ENCODE measurements around the gene STRN4. TPM values are rescaled to one million over a fixed set of nuclear protein-coding genes. Genes with fewer than 3 reads are reported as not detected.

Gene STRN4
- total RNA-seq, 2 donors from 2014 or later: 51.4 to 55.5 TPM

GRCh38 chr19:46753420-46754155 lies 7.3 kb upstream of the STRN4 start:
- TF ChIP-seq POLR2A (IDR thresholded peaks at IDR 0.05): no peak
- TF ChIP-seq CTCF (IDR thresholded peaks at IDR 0.05): peak; percentile 16 to 56 (median 47)
- Histone ChIP-seq H3K4me3 (no peak overlapping the region), H3K27ac (no peak overlapping the region), H3K4me1 (peaks cover 5% of the 10 kb centered on the region), H3K27me3 (no peaks in the 10 kb centered on the region), H3K36me3 (replicated peaks in 1 of 2; ENCODE audit: insufficient read depth in 1 of 2, low read depth in 2 of 2) (no peaks in the 10 kb centered on the region), H3K9me3 (no peaks in the 10 kb centered on the region)
- intact Hi-C loops (cut with DNase I): loop anchor here (10.0 kb wide), 1 partner anchor 241 kb away; no protein-coding TSS in a partner anchor
- peak; percentile 71 to 87 (median 78) for DNase-seq
- peak; percentile 54 for ATAC-seq
- 11 to 19% methylated on average over 4 of the region's 4 CpGs for WGBS, 2 donors

- peak; percentile 62 to 74 (median 70) for DNase-seq
- Histone ChIP-seq H3K9me3 (no peaks in the 10 kb centered on the region), H3K27me3 (no peaks in the 10 kb centered on the region), H3K27ac (no peak overlapping the region), H3K4me1 (peaks cover 24% of the 10 kb centered on the region), H3K36me3 (replicated peaks in 1 of 2; ENCODE audit: insufficient read depth in 1 of 2, low read depth in 2 of 2) (no peaks in the 10 kb centered on the region), H3K4me3 (no peak overlapping the region)
- intact Hi-C loops (cut with DNase I): no loop called here
- WGBS, 2 donors: 80 to 81% methylated on average over 21 of the region's 21 CpGs
- TF ChIP-seq POLR2A (IDR thresholded peaks at IDR 0.05) (no peak), CTCF (IDR thresholded peaks at IDR 0.05) (peak; percentile 51 to 78 (median 65))
- no peak for ATAC-seq
These were observed 2.3 kb upstream of the STRN4 start for GRCh38 chr19:46748325-46749109.

- TF ChIP-seq CTCF (IDR thresholded peaks at IDR 0.05): no peak
- peak in 1 of 3 donors; percentile 26 for TF ChIP-seq POLR2A (IDR thresholded peaks at IDR 0.05)
- peak in 1 of 4 donors; percentile 35 for DNase-seq
- no peaks in the 10 kb centered on the region for H3K9me3 ChIP-seq
- peak within 1 kb of the TSS in 3 of 4 donors; percentile 72 to 84 (median 84) for H3K27ac ChIP-seq
- WGBS, 2 donors: 1% methylated on average over 20 to 33 of the region's 68 CpGs
- intact Hi-C loops (cut with DNase I): no loop called here
- peak; percentile 62 for ATAC-seq
- peaks cover 28% of the 10 kb centered on the region for H3K4me1 ChIP-seq
- peak within 1 kb of the TSS; percentile 96 to 99 for H3K4me3 ChIP-seq
- no peaks in the 10 kb centered on the region for H3K36me3 ChIP-seq (replicated peaks in 1 of 2; ENCODE audit: insufficient read depth in 1 of 2, low read depth in 2 of 2)
- no peaks in the 10 kb centered on the region for H3K27me3 ChIP-seq
These were observed 549 bp downstream of the STRN4 start, which contains the start of gene FKRP for GRCh38 chr19:46745521-46746280. Gene FKRP (plus strand): TSS chr19:46746057. CDS start chr19:46755451, 9,394 bp downstream.

GRCh38 chr19:46745030-46745429 lies 1.2 kb downstream of the STRN4 start:
- DNase-seq (no peak), ATAC-seq (no peak)
- no peak for TF ChIP-seq POLR2A (IDR thresholded peaks at IDR 0.05)
- no peaks in the 10 kb centered on the region for H3K9me3 ChIP-seq
- peak overlapping the region in 1 of 4 donors; percentile 84 for H3K27ac ChIP-seq
- H3K27me3 ChIP-seq: no peaks in the 10 kb centered on the region
- intact Hi-C loops (cut with DNase I): no loop called here
- WGBS, 2 donors: 15 to 20% methylated on average over 8 of the region's 8 CpGs
- no peaks in the 10 kb centered on the region for H3K36me3 ChIP-seq (replicated peaks in 1 of 2; ENCODE audit: insufficient read depth in 1 of 2, low read depth in 2 of 2)
- peak overlapping the region; percentile 96 to 99 for H3K4me3 ChIP-seq
- H3K4me1 ChIP-seq: peaks cover 32% of the 10 kb centered on the region
